OCI-LY3 (cell line): ENCODE measurements around the gene KCNMA1.

Source experiments
- EZH2phosphoT487 ChIP-seq: fragments of 200-600 bp; shearing (Covaris generic); IDR thresholded peaks from 2 replicates; pipeline ENCODE4 v1.6.1; 2018; ENCODE audit warnings: antibody characterized with exemption, mixed run types, low read depth
- TF ChIP-seq, protein P1 (sequence below): fragments of 200-600, 300-600 bp; sonication (generic); IDR thresholded peaks from 2 replicates; pipeline ENCODE4 v1.5.1; 2014; ENCODE audit warnings: antibody characterized with exemption, low read length, low read depth

- TF ChIP-seq, protein P1, sequence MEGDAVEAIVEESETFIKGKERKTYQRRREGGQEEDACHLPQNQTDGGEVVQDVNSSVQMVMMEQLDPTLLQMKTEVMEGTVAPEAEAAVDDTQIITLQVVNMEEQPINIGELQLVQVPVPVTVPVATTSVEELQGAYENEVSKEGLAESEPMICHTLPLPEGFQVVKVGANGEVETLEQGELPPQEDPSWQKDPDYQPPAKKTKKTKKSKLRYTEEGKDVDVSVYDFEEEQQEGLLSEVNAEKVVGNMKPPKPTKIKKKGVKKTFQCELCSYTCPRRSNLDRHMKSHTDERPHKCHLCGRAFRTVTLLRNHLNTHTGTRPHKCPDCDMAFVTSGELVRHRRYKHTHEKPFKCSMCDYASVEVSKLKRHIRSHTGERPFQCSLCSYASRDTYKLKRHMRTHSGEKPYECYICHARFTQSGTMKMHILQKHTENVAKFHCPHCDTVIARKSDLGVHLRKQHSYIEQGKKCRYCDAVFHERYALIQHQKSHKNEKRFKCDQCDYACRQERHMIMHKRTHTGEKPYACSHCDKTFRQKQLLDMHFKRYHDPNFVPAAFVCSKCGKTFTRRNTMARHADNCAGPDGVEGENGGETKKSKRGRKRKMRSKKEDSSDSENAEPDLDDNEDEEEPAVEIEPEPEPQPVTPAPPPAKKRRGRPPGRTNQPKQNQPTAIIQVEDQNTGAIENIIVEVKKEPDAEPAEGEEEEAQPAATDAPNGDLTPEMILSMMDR: no peak
- TF ChIP-seq EZH2phosphoT487: no peak
These were observed 35.2 kb downstream of the KCNMA1 start for GRCh38 chr10:77602231-77602912.
